Activated CD8-positive, alpha-beta memory T cell treated with anti-CD3 and anti-CD28 coated beads, Interleukin-2, amount 10 ng/mL, durations not matched to agents 7 days and 5 days (primary cell): ENCODE results near the gene SMIM43. TPM values are rescaled to one million over a fixed set of nuclear protein-coding genes. Genes with fewer than 3 reads are reported as not detected.

Experiments used
- ATAC-seq: fragments of 150-1000 bp; cut with Tn5 transposase; one replicate; pipeline ENCODE4 v1.10.0; 2021; ENCODE audit warnings: moderate library complexity
- CTCF ChIA-PET: fragments of 350-600 bp; sonication (Branson Sonifier 250); formaldehyde crosslinking; loops from one replicate; lab custom pipeline; 2021; ENCODE audit warnings: antibody characterized with exemption; lab: Charles Lee
- DNase-seq: peaks from one replicate; pipeline ENCODE4 v3.0.0-alpha.2; 2020
- H3K27ac Mint-ChIP-seq: one replicate; pipeline ENCODE4 v1.8.0; 2021; ENCODE audit warnings: mild to moderate bottlenecking, mixed read lengths
- H3K27me3 Mint-ChIP-seq: one replicate; pipeline ENCODE4 v1.8.0; 2021; ENCODE audit warnings: mixed read lengths
- H3K36me3 Mint-ChIP-seq: one replicate; pipeline ENCODE4 v1.8.0; 2021; ENCODE audit warnings: mild to moderate bottlenecking, mixed read lengths
- H3K4me1 Mint-ChIP-seq: one replicate; pipeline ENCODE4 v1.8.0; 2021; ENCODE audit warnings: mixed read lengths
- H3K4me3 Mint-ChIP-seq: one replicate; pipeline ENCODE4 v1.8.0; 2021; ENCODE audit warnings: mild to moderate bottlenecking, moderate library complexity, mixed read lengths
- H3K9me3 Mint-ChIP-seq: one replicate; pipeline ENCODE4 v1.8.0; 2022; ENCODE audit warnings: low read depth, mixed read lengths
- total RNA-seq, 2 experiments: library from RNA; stranded (reverse); gene quantifications; one replicate each; pipeline ENCODE4 v1.2.3, GENCODE V29; 2021

The SMIM43 gene
- total RNA-seq, 2 experiments from 2014 or later, result 0.18 TPM; not detected in 1

DNA sequence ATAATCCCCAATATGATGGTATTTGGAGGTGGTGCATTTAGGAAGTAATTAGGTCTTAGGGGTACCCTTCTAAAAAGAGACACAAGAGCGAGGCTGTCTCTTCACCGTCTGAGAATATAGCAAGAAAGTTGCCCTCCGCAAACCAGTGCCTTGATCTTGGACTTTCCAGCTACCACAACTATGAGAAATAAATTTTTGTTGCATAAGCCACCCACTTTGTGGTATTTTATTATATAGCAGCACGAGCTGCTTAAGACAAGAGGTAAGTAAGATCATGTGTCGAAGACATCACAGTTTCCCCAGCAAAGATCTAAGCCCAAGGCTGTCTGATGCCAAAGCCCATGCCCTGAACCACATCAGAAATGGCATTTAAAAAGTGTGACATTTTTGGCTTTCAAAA is 26.5 kb upstream of the SMIM43 start:
- Mint-ChIP-seq H3K9me3 (no peaks in the 10 kb centered on the region), H3K4me3 (no peak overlapping the region), H3K27me3 (peaks cover 15% of the 10 kb centered on the region), H3K27ac (no peak overlapping the region), H3K4me1 (peaks cover 33% of the 10 kb centered on the region), H3K36me3 (no peaks in the 10 kb centered on the region)
- ATAC-seq (no peak), DNase-seq (no peak)
- CTCF ChIA-PET, result no interaction called here

DNA sequence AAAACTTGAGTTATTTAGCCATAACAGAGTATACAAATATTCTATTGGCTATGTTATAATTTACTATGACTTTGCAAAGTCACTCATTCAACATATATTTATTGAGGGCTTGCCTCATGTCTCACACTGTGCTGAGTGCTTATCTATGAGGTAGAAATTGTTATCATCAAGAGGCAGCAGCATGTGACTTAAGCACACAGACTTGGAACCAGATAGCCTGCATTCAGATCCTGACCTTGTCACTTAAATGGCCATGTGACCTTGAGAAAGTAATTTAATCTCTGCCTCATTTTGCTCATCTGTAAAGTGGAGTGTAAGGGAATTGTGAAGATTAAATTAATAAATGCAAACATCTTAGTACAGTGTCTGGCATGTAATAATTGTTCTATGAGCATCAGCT is 26.0 kb upstream of the SMIM43 start:
- H3K36me3 Mint-ChIP-seq, result no peaks in the 10 kb centered on the region
- peaks cover 29% of the 10 kb centered on the region for H3K4me1 Mint-ChIP-seq
- no peaks in the 10 kb centered on the region for H3K9me3 Mint-ChIP-seq
- DNase-seq (no peak), ATAC-seq (no peak)
- H3K27ac Mint-ChIP-seq, result no peak overlapping the region
- H3K27me3 Mint-ChIP-seq, result peaks cover 17% of the 10 kb centered on the region
- no peak overlapping the region for H3K4me3 Mint-ChIP-seq
- CTCF ChIA-PET, result no interaction called here

DNA sequence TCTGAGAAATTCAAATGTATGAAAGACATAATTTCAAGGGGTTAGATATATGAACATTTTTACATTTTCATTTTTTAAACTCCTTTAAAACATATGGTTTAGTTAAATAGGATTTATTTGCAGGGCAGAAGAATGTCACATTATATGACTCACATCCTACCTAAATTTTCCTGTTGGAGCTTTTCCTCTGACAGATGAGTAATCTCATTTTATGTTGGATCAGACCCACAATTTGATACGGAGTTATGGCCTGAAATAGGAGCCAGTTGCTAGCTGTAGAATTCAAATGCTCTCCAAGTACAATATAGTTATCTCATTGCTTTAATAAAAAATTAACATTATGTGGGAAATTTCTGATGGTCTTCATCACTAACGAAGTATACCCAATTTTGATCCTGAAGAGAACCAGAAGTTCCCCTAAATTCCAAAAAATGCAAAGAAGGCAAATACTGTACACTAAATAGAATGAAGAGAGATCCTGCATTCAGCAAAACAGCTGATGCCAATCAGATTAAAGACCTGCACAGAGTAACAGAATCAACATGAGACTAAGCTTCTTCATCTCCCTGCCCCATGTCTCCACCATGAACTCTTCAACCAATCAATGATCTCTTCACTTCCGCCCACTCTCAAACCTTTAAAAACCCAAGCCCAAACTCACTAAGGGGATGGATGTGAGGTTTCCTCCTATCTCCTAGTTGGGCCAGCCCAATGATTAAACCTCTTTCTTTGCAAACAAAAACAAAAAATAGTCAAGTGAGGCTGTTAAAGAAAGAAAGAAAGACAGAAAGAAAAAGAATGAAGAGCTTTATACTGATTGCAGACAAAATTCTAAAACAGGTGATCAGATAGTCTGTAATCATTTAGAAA is 25.2 kb upstream of the SMIM43 start:
- Mint-ChIP-seq H3K36me3 (no peaks in the 10 kb centered on the region), H3K27me3 (peaks cover 23% of the 10 kb centered on the region), H3K27ac (no peak overlapping the region), H3K4me1 (peaks cover 23% of the 10 kb centered on the region), H3K4me3 (no peak overlapping the region), H3K9me3 (no peaks in the 10 kb centered on the region)
- CTCF ChIA-PET, result no interaction called here
- no peak for ATAC-seq
- DNase-seq, result no peak

DNA sequence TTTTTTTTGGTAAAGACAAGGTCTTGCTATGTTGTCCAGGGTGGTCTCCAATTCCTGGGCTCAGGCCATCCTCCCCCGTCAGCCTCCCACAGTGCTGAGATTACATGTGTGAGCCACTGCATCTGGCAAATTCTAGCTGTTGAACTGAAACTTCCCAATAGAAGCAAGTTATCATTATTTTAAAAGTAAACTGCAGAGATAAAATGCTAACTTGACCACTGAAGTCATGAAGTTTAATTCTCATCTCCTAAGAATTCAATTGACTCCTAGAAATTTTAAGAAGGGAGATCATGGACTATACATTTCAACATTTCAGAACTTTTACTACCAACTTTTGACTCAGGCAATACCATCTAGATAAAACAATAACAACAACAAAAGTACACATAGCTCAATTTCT is 24.5 kb upstream of the SMIM43 start:
- H3K27me3 Mint-ChIP-seq, result peaks cover 28% of the 10 kb centered on the region
- DNase-seq (no peak), ATAC-seq (no peak)
- H3K4me3 Mint-ChIP-seq, result no peak overlapping the region
- H3K36me3 Mint-ChIP-seq, result no peaks in the 10 kb centered on the region
- CTCF ChIA-PET, result no interaction called here
- peak overlapping the region; percentile 16 for H3K27ac Mint-ChIP-seq
- H3K4me1 Mint-ChIP-seq, result peaks cover 18% of the 10 kb centered on the region
- no peaks in the 10 kb centered on the region for H3K9me3 Mint-ChIP-seq

DNA sequence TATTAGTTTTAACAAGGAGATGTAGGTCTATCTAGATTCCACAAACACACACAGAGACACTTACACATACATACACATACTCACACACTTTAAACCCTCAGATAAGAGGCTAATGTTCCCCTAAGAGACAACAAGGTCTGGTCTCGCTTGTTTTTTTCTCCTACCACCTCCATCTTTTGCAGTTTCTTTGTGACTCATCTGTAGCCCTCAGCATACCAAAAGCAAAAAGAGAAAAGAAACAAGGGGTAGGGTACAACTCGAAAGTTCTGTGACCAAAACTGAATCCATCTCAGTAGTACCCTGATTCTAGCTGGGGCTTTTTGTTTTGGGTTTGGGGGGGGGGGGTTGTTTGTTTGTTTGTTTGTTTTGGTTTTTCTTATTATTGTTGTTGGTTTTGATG is 23.9 kb upstream of the SMIM43 start:
- Mint-ChIP-seq H3K36me3 (no peaks in the 10 kb centered on the region), H3K4me1 (peaks cover 17% of the 10 kb centered on the region), H3K27ac (peak overlapping the region; percentile 53), H3K27me3 (peaks cover 34% of the 10 kb centered on the region), H3K9me3 (no peaks in the 10 kb centered on the region), H3K4me3 (no peak overlapping the region)
- DNase-seq (no peak), ATAC-seq (peak; percentile 45)
- CTCF ChIA-PET, result interaction anchor here (0.6 kb wide), 1 partner anchor 29 kb away, joined by 3 read pairs; no protein-coding TSS in a partner anchor

DNA sequence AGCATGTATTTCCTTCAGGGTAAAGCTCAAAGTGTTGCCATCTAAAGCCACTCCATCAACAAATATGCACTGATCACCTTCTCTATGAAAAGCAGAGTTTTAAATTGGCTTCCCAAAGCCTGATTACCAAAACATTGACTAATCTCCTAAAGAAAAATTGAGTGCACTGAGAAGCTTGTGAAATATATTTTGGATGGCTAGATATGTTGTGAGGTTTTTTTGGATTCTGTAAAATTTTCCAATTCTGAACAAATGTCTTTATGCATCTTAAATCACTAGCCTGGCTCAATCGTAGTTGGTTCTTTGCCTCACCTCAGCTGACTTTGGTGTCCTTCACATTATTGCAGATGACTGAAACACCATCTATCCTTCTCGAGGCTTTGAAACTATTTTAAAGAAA is 21.3 kb upstream of the SMIM43 start:
- Mint-ChIP-seq H3K4me3 (no peak overlapping the region), H3K27me3 (peaks cover 44% of the 10 kb centered on the region), H3K36me3 (no peaks in the 10 kb centered on the region), H3K9me3 (no peaks in the 10 kb centered on the region), H3K4me1 (peaks cover 17% of the 10 kb centered on the region), H3K27ac (no peak overlapping the region)
- DNase-seq, result no peak
- CTCF ChIA-PET, result no interaction called here
- no peak for ATAC-seq

DNA sequence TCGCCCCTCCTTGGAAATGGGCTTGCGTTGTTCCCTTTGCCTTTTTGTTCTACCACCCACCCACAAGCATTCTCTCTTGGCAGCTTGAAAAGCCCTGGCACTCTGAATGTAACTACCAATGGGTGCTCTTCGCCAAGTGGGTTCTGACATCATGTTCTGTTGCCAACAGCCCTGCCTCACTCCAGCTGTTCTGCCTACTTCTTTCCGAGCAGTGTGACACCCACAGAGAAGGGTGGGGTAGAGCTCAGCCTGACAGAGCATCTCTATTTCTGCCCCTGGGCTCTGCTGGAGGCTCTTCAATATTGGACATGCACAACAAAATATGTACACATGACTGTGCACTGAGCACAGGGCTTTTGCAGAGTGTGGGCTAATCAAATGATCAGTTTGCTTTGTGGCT is 20.5 kb upstream of the SMIM43 start:
- CTCF ChIA-PET, result no interaction called here
- H3K36me3 Mint-ChIP-seq, result no peaks in the 10 kb centered on the region
- H3K4me3 Mint-ChIP-seq, result no peak overlapping the region
- ATAC-seq (no peak), DNase-seq (no peak)
- peaks cover 17% of the 10 kb centered on the region for H3K4me1 Mint-ChIP-seq
- H3K27me3 Mint-ChIP-seq, result peaks cover 47% of the 10 kb centered on the region
- no peaks in the 10 kb centered on the region for H3K9me3 Mint-ChIP-seq
- no peak overlapping the region for H3K27ac Mint-ChIP-seq

DNA sequence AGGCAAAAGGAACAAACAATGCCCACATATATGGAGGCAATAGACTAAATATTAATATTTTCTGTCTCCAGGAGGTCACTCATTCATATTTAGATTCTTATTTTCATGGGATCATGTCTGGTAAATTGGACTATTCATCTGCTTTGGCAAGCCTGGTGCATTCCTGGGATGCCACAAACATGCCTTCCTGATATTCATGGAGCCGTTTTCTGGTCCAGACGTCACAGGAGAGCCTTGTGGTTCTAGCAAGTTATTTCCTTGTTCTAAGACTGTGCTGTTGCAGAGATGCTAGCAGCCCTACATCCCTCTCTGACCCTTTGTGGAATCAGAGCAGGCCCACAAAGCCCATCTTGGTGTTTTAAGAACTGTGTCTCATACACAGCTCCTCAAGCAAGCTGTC is 20.0 kb upstream of the SMIM43 start:
- DNase-seq (no peak), ATAC-seq (no peak)
- Mint-ChIP-seq H3K36me3 (no peaks in the 10 kb centered on the region), H3K27me3 (peaks cover 45% of the 10 kb centered on the region), H3K4me3 (no peak overlapping the region), H3K9me3 (no peaks in the 10 kb centered on the region), H3K4me1 (peaks cover 15% of the 10 kb centered on the region), H3K27ac (no peak overlapping the region)
- CTCF ChIA-PET, result no interaction called here

DNA sequence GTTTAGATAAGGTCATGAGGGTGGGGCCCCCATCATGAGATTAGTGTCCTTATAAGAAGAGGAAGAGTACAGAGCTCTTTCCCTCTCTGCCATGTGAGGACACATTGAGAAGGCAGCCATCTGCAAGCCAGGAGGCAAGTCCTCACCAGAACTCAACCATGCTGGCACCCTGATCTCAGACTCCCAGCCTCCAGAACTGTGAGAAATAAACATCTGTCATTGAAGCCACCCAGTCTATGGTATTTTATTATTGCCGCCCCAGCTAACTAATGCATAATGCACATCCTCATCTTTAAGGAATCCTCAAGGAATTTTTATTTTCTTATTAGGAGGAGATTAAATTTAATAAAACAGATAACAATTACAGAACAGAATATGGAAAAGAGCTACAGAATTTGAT is 19.4 kb upstream of the SMIM43 start:
- Mint-ChIP-seq H3K27me3 (peaks cover 45% of the 10 kb centered on the region), H3K4me3 (no peak overlapping the region), H3K4me1 (peaks cover 13% of the 10 kb centered on the region), H3K9me3 (no peaks in the 10 kb centered on the region), H3K36me3 (no peaks in the 10 kb centered on the region), H3K27ac (no peak overlapping the region)
- CTCF ChIA-PET, result no interaction called here
- ATAC-seq (no peak), DNase-seq (no peak)

DNA sequence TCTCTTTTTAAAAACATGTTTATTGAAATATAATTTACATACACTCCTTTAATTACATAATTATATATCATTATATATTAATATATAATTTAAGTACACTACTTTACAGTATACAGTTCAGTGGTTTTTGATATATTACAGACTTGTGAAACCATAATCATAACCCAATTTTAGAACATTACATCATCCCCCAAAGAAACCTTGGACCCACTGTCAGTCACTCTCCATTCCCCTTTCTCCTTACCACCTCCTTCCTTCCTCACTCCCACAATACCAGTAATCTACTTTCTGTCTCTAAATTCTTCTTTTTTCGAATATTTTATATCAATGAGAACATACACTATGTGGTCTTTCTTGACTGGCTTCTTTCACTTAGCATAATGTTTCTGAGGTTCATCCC is 18.2 kb upstream of the SMIM43 start:
- CTCF ChIA-PET, result no interaction called here

DNA sequence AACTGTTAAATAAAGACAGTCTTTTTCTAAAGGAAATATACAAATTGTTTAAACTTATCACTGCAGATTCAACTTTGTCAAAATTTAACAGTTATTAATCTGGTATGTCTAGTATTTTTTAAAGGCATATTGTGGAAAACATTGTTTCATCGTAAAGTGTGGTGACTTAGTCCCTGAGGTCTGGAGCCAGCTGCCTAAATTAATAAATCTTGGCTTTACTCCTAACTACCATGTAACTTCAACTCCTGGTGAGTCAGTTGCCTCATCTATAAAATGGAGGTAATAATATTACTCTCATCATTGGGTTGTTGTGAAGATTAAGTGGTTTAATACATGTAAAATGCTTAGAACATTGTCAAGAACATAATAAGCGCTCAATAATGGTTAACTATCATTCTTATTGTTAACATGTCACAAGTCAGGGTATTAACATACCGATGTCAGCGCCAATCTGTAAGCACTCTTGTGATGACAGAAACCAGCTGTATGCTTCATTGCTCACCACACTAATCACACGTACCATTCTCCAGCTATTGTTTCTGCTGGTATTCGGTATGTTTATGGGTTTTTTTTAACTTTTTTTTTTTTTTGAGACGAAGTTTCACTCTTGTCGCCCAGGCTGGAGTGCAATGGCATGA is 14.1 kb upstream of the SMIM43 start:
- CTCF ChIA-PET, result interaction anchor here (0.6 kb wide), 1 partner anchor 49 kb away, joined by 3 read pairs; no protein-coding TSS in a partner anchor
- no peak for ATAC-seq
- peaks cover 2% of the 10 kb centered on the region for H3K36me3 Mint-ChIP-seq
- no peak overlapping the region for H3K4me3 Mint-ChIP-seq
- H3K4me1 Mint-ChIP-seq, result peaks cover 20% of the 10 kb centered on the region
- H3K9me3 Mint-ChIP-seq, result no peaks in the 10 kb centered on the region
- H3K27ac Mint-ChIP-seq, result no peak overlapping the region
- H3K27me3 Mint-ChIP-seq, result peaks cover 25% of the 10 kb centered on the region
- no peak for DNase-seq

More for the DNA sequence above, 18.2 kb upstream of the SMIM43 start:
- ATAC-seq (no peak), DNase-seq (no peak)
- H3K4me1 Mint-ChIP-seq, result peaks cover 2% of the 10 kb centered on the region
- no peak overlapping the region for H3K27ac Mint-ChIP-seq
- no peaks in the 10 kb centered on the region for H3K36me3 Mint-ChIP-seq
- H3K9me3 Mint-ChIP-seq, result no peaks in the 10 kb centered on the region
- H3K4me3 Mint-ChIP-seq, result no peak overlapping the region
- H3K27me3 Mint-ChIP-seq, result peaks cover 41% of the 10 kb centered on the region

DNA sequence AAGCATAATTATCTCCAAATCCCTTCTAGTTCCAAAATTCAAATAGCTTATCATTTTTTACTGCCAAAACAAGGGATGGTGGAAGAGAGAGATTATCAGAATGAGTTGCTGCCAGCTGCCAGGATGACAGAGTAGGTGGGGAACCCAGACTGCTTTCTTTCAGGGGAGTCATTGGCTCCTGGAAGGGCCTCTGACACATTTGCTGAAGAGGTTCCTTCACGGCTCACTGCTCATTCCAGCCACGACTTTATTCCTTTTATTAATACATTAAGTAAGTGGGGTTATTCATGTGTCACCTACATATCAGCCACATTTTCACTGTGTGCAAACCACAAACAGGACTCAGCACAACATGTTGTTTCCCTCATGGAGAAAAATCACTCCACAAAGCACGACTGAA is 12.7 kb upstream of the SMIM43 start:
- no peaks in the 10 kb centered on the region for H3K9me3 Mint-ChIP-seq
- H3K36me3 Mint-ChIP-seq, result peaks cover 2% of the 10 kb centered on the region
- no peak overlapping the region for H3K4me3 Mint-ChIP-seq
- DNase-seq (no peak), ATAC-seq (peak; percentile 39)
- peaks cover 20% of the 10 kb centered on the region for H3K27me3 Mint-ChIP-seq
- CTCF ChIA-PET, result interaction anchor here (1.2 to 1.3 kb wide), 2 partner anchors 19 to 45 kb away, joined by 3 read pairs; no protein-coding TSS in a partner anchor
- H3K27ac Mint-ChIP-seq, result no peak overlapping the region
- H3K4me1 Mint-ChIP-seq, result peaks cover 20% of the 10 kb centered on the region

DNA sequence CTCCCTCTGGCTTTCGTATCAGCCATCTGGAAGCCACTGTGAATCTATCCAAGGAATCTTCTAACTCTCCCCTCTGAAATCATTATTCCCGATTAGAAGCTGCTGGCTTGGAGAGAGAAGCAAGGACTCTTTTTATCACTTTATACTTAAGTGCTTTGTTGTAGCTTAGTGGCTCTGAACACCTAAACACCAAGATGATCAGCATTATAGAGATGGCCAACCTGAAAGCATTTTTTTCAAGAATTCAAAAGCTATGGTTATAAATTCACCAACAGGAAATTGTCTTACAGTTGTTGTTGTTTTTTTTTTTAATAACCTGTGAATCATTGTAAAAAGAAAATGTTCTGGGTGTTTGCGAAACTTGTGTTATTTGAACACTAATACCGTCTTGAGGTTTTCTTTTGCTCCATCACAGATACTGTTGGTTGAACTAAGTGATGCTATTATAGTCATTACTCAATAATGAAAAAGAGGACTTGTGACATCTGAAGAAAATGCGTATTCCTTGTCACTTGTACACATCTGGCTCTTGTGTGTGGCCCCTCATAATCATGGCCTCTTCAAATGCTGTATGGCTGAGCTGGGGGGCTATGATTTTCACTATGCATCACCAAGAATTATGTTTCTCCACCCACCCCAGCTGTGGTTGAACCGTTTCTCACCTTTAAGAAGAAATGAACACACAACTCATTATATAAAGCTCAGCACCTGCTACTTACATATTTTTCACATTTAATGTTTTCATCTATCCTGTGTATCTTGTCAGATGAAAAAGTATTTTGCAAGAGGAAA is 11.8 kb upstream of the SMIM43 start:
- Mint-ChIP-seq H3K9me3 (no peaks in the 10 kb centered on the region), H3K36me3 (peaks cover 2% of the 10 kb centered on the region), H3K27ac (peak overlapping the region; percentile 42), H3K4me1 (peaks cover 20% of the 10 kb centered on the region), H3K27me3 (peaks cover 24% of the 10 kb centered on the region), H3K4me3 (no peak overlapping the region)
- CTCF ChIA-PET, result interaction anchor here (1.3 kb wide), 1 partner anchor 18 kb away, joined by 3 read pairs; no protein-coding TSS in a partner anchor
- ATAC-seq (peak; percentile 33), DNase-seq (no peak)
